CMK (cell line): Measurements from ENCODE around the gene BCAT1.
"Not testable (repeated sequence)": the region's sequence is repeated elsewhere in the genome, so short reads cannot be mapped to it uniquely, and the experiment has no call there.

Source experiments
- DNase-seq: peaks from one replicate; pipeline ENCODE4 v3.0.0-alpha.2; 2010; ENCODE audit warnings: low read depth

The BCAT1 gene

DNA sequence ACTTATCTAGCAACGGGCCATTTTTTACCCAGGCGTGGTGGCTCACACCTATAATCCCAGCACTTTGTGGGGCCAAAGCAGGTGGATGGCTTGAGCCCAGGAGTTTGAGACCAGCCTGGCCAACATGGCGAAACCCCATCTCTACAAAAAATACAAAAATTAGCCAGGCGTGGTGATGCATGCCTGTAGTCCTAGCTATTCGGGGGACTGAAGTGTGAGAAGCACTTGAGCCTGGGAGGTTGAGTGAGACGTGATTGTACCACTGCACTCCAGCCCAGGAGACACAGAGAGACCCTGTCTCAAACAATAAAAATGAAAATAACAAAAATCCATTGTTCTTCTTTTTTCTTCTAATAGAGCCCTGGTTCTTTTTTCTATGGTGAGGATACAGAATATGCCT lies 7.5 kb upstream of the BCAT1 start:
- not testable (repeated sequence) for DNase-seq

GRCh38 chr12:24955853-24956252 lies 7.0 kb upstream of the BCAT1 start:
- no peak for DNase-seq

DNA sequence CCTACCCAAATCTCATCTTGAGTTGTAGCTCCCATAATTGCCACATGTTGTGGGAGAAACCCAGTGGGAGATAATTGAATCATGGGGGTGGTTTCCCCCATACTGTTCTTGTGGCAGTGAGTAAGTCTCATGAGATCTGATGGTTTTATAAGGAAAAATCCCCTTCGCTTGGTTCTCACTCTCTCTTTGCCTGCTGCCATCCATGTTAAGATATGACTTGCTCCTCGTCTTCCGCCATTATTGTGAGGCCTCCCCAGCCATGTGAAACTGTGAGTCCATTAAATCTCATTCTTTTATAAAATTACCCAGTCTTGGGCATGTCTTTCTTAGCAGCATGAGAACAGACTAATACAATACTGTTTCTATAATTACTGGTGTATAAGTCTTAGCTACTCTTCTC lies 6.5 kb upstream of the BCAT1 start:
- no peak for DNase-seq

DNA sequence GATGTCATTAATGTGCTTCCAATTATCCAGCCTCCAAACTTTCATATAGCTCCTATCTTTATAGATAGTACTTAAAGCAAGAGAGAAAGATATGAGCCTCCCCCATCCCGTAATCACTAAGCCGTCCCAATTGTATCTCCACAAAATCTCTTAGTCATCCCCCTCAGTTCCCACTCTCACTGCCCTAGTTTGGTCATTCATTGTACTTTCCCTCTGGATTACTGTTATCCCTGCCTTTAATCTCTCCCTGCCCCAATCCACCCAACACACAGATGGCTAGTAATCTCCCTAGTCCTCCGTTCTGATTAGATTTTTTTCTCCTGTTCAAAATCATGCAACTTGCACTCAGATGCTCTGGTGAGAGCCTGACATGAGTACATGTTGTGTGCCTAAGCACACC lies 5.4 kb upstream of the BCAT1 start:
- no peak for DNase-seq

DNA sequence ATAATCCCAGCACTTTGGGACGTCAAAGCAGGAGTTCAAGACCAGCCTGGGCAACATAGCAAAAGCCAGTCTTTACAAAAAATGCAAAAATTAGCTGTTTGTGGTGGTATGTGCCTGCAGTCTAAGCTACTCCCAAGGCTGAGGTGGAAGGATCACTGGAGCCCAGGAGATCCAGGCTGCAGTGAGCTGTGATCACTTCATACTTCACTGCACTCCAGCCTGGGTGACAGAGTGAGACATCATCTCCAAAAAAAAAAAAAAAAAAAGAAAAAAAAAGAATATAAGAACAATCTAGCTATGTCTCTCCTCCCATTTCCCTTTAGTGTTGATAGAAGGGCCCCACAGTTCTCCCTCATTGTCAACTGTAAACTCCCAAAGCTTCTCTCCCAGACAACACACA lies 3.5 kb upstream of the BCAT1 start:
- no peak for DNase-seq

DNA sequence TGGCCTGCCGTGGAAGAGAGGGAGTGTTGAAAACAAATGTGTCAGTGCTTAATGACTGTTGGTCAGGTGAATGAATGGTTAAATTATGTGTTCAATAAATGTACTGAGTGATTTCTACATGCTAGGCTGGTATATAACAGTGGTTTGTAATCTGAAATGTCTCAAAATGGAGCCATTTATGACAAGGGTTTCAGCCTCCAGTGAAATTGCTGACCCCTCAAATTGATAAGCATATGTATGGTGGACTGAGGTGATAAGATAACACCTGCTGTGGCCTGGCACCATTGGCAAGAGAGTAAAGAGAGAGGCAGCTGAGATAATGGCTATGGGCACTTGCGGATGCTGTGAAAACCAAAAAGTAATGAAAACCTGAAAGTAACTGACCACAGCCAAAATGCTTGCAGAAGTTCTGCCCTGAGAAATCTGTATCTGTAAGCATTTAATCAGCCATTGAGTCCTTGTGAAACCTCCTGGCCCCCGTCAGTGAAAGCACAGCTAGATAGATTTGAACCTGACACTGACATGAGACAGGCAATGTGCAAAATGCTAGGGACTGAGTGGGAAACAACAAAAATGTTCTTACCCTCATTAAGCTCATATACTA lies 1.4 kb upstream of the BCAT1 start:
- no peak for DNase-seq

DNA sequence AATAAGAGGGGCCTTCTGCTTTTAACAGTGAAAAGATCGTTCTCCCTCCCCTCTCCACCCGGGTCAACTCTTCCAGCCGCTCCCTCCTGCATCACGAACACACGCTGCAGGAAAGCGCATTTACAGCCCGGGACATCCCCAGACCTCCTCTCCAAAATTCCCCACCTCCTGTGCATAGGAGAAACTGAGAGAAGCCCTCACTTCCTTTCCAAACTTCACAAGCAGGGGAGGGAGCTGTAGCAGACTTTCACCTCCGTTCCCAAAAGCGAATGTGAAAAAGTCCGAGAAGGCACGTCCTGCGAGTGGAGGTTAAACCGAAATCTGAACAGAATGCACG lies 513 bp downstream of the BCAT1 start:
- DNase-seq: no peak

- DNase-seq: no peak
Observed at GRCh38 chr12:24947541-24948419, 1.1 kb downstream of the BCAT1 start.

DNA sequence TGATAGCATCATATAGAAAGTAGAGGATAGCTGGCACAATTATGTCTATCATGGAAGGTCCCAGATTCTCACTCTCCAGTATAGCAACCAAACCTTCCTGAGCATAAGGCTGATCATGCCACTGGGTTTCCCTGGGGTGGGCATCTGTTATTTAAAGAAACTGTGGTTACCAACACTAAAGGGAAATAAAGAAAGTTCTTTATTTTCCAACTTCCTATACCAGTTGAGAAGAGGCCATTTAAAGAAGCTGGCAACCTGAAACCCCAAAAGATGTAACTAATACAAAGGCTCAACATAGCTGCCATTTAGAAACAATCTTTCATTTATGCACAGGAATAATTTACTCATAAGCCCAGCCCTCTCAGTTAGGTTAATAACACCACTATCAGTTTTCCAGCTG lies 3.1 kb downstream of the BCAT1 start:
- no peak for DNase-seq

DNA sequence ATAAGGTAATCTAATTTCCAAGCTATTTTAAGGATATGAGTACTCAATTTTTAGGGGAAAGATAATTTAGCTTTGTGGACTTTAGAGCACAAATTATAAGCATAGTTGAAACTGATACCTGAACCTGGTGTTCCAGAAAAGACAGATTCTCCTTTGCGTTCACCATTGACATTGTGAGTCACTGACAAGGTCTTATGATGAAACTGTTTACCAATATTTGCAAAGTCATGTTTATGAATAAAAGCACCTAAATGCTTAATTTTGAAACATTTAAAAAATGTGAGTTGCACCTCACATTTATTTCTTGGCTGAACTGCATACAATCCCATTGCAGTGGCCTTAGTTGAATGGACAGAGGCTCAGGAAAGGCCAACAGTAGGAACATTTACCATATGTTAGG lies 3.9 kb downstream of the BCAT1 start:
- DNase-seq: no peak

GRCh38 chr12:24944601-24944975 lies 4.3 kb downstream of the BCAT1 start:
- DNase-seq: no peak

GRCh38 chr12:24943947-24944600 lies 4.8 kb downstream of the BCAT1 start:
- no peak for DNase-seq

- DNase-seq: no peak
Observed at GRCh38 chr12:24940157-24940556, 8.7 kb downstream of the BCAT1 start.

- DNase-seq: not testable (repeated sequence)
Observed at GRCh38 chr12:24939551-24939950, 9.3 kb downstream of the BCAT1 start.

GRCh38 chr12:24938341-24938740 lies 10.6 kb downstream of the BCAT1 start:
- no peak for DNase-seq

DNA sequence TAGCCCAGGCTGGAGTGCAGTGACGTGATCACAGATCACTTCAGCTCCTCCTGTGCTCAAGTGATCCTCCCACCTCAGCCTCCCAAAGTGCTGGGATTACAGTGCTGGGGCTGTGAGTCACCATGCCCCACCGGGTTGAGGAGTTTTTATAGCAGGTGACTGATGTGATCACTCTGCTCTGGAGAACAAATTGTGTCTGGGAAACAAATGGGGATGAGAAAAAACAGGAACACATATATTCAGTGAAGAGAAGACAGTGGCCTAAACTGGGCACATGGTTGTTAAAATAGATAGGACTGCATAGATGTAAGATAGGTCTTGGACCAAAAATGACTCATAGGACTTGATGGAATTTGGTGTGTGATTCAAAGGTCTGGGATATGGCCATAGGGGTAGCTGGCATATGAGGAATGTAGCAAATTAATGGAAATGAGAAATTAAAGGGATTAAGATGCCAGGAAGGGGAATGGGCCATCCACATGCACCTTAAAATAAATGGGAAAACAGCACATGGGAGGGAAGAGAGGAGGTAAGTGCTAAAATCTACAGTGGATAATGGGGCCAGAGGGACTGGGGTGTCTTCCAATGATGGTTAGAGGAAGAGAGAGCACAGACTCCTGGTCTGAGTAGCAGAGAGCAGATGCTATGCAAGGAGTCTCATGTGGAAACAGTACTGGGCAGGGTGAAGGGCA lies 11.2 kb downstream of the BCAT1 start:
- no peak for DNase-seq

DNA sequence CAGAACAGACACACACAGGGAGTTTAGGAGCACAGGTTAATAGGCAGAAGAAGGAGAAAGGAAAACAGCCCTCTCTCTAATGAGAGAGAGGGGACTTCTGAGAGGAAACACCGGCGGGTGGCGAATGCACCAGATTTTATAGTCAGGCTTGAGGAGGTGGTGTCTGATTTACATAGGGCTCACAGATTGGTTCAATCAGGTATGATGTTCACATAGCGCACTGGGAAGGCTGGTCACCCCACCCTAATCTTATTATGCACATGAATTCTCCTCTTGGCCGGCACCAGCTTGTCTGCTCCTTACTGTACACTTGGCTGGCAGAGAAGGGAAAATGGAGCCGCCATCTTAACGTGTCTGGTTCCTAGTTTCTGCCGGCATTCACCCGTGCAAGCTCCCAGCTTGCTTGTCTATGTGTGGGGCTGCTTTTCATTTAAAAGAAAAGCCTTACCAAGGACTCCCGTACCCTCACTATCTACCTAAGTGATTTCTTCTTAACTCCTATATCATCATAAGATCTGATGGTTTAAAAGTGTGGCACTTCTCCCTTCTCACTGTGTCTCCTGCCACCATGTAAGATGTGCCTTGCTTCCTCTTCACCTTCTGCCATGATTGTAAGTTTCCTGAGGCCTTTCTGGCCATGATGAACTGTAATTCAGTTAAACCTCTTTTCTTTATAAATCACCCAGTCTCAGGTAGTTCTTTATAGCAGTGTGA lies 15.1 kb downstream of the BCAT1 start:
- no peak for DNase-seq

GRCh38 chr12:24931666-24932405 lies 17.1 kb downstream of the BCAT1 start:
- no peak for DNase-seq

DNA sequence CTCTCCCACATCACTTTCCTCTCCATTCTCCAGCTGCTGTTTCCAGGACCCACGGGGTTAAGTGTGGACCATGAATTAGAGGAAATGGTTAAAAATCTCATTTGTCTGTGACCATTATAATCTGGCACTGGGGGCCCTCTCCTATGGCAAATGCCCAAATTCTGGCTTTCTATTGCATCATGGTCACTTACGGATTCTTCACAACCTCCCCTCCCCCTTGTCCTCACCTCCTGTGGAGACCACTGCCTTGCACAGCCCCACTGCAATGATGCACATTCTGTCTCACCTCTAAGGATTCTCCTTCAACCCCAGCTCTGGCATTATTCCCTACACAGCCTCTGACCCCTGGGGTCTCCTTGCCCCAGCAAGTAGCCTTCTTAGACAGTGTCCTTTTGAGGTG lies 18.9 kb downstream of the BCAT1 start:
- no peak for DNase-seq

GRCh38 chr12:24928533-24929306 lies 20.2 kb downstream of the BCAT1 start:
- DNase-seq: not testable (repeated sequence)

GRCh38 chr12:24928131-24928530 lies 20.8 kb downstream of the BCAT1 start:
- no peak for DNase-seq
